B cell (primary cell): ENCODE data around the gene DLD. TPM values are rescaled to one million over a fixed set of nuclear protein-coding genes. Genes with fewer than 3 reads are reported as not detected.

Experiments
- ATAC-seq: fragments of 200-7000 bp; cut with Tn5 transposase; one replicate; pipeline ENCODE4 v1.10.0; 2021; ENCODE audit warnings: low read depth, mild to moderate bottlenecking, moderate number of reproducible peaks, moderate library complexity
- CTCF ChIA-PET: fragments of 350-600 bp; sonication (Branson Sonifier 250); formaldehyde crosslinking; loops from one replicate; lab custom pipeline; 2021; ENCODE audit warnings: antibody characterized with exemption, inconsistent platforms; lab: Charles Lee
- POLR2A ChIA-PET: fragments of 350-600 bp; sonication (Branson Sonifier 250); formaldehyde crosslinking; loops from one replicate; lab custom pipeline; 2021; ENCODE audit warnings: antibody characterized with exemption; lab: Charles Lee
- DNase-seq: peaks from one replicate; pipeline ENCODE4 v3.0.0; 2013
- H2AFZ ChIP-seq: 2 replicates; pipeline ENCODE4 v1.6.1; 2012; ENCODE audit warnings: mild to moderate bottlenecking, low read depth, low read length; ENCODE audit not compliant: insufficient read depth, poor library complexity, severe bottlenecking
- H3K27ac ChIP-seq, 2 donors: 1 replicate in 1 of 2; 2 replicates in 1 of 2; pipeline ENCODE4 v1.5.1; 2012 to 2013; ENCODE audit warnings: low read length in 2 of 2, mild to moderate bottlenecking in 2 of 2, moderate library complexity in 1 of 2
- H3K27me3 ChIP-seq, 4 experiments: fragments of 200-600 bp in 1 of 4; sonication (generic) in 1 of 4; replicated peaks in 1 of 4; 1 replicate in 2 of 4; 2 replicates in 2 of 4; pipeline versions ENCODE4 v1.6.1 to v1.7.0; 2013 to 2016; ENCODE audit warnings: low read length in 3 of 4, mild to moderate bottlenecking in 2 of 4, mixed read lengths in 1 of 4, moderate library complexity in 1 of 4; ENCODE audit not compliant: insufficient read depth in 4 of 4, control insufficient read depth in 3 of 4; ENCODE audit errors: control extremely low read depth in 1 of 4
- H3K36me3 ChIP-seq, 2 experiments: replicated peaks in 1 of 2; 1 replicate in 1 of 2; 2 replicates in 1 of 2; pipeline versions ENCODE4 v1.6.1 to v1.7.1; 2013; ENCODE audit warnings: low read length in 1 of 2; ENCODE audit not compliant: insufficient read depth in 2 of 2, control insufficient read depth in 1 of 2; ENCODE audit errors: control extremely low read depth in 1 of 2, extremely low read depth in 1 of 2
- H3K4me1 ChIP-seq, 2 donors: fragments of 200-600 bp in 1 of 2; sonication (generic) in 1 of 2; 1 replicate in 1 of 2; 2 replicates in 1 of 2; pipeline versions ENCODE4 v1.5.1 to v1.6.1; 2013 to 2017; ENCODE audit warnings: low read length in 2 of 2; ENCODE audit not compliant: control insufficient read depth in 2 of 2, insufficient read depth in 2 of 2
- H3K4me2 ChIP-seq: replicated peaks from 2 replicates; pipeline ENCODE3; 2012; ENCODE audit warnings: mild to moderate bottlenecking, low read depth, low read length; ENCODE audit not compliant: poor library complexity, severe bottlenecking
- H3K4me3 ChIP-seq, 5 experiments: fragments of 200-600 bp in 1 of 5; sonication (generic) in 1 of 5; 1 replicate in 3 of 5; 2 replicates in 2 of 5; pipeline versions ENCODE4 v1.5.1 to v1.7.0; 2011 to 2016; ENCODE audit warnings: low read length in 4 of 5, mild to moderate bottlenecking in 4 of 5, low read depth in 2 of 5, control low read depth in 1 of 5, moderate library complexity in 1 of 5; ENCODE audit not compliant: insufficient read depth in 1 of 5; ENCODE audit errors: control extremely low read depth in 1 of 5, extremely low read depth in 1 of 5
- H3K79me2 ChIP-seq: fragments of 200-600 bp; sonication (generic); one replicate; pipeline ENCODE4 v1.6.0; 2016; ENCODE audit warnings: low read length; ENCODE audit not compliant: control insufficient read depth, insufficient read depth
- H3K9ac ChIP-seq: fragments of 200-600 bp; sonication (generic); 2 replicates; pipeline ENCODE4 v1.6.1; 2017; ENCODE audit warnings: mild to moderate bottlenecking, low read length, moderate library complexity
- H3K9me3 ChIP-seq, 3 donors: one replicate each; pipeline versions ENCODE4 v1.6.1 to v1.7.1; 2013; ENCODE audit warnings: low read length in 2 of 3; ENCODE audit not compliant: control insufficient read depth in 2 of 3, insufficient read depth in 1 of 3; ENCODE audit errors: control extremely low read depth in 1 of 3
- H4K20me1 ChIP-seq: 2 replicates; pipeline ENCODE4 v1.6.0; 2012; ENCODE audit warnings: mild to moderate bottlenecking, low read length; ENCODE audit not compliant: insufficient read depth, control insufficient read depth, poor library complexity, severe bottlenecking
- H3K27ac Mint-ChIP-seq: one replicate; pipeline ENCODE4 v1.8.0; 2021; ENCODE audit warnings: mixed read lengths
- H3K27me3 Mint-ChIP-seq: one replicate; pipeline ENCODE4 v1.8.0; 2021; ENCODE audit warnings: mixed read lengths
- H3K4me1 Mint-ChIP-seq: one replicate; pipeline ENCODE4 v1.8.0; 2021; ENCODE audit warnings: mixed read lengths
- H3K4me3 Mint-ChIP-seq: one replicate; pipeline ENCODE4 v1.8.0; 2021; ENCODE audit warnings: mixed read lengths
- H3K9me3 Mint-ChIP-seq: one replicate; pipeline ENCODE4 v1.8.0; 2022; ENCODE audit warnings: mixed read lengths; ENCODE audit not compliant: insufficient read depth
- CTCF ChIP-seq: fragments of 200-600 bp; IDR thresholded peaks from one replicate; pipeline ENCODE4 v1.8.0; 2022; ENCODE audit warnings: antibody characterized with exemption, mild to moderate bottlenecking
- EZH2 ChIP-seq: IDR thresholded peaks from 2 replicates; pipeline ENCODE4 v1.6.1; 2012; ENCODE audit warnings: borderline replicate concordance, low read depth, mild to moderate bottlenecking, moderate library complexity, low read length; ENCODE audit not compliant: insufficient read depth, poor library complexity, severe bottlenecking
- WGBS: methylation state at CpG from one replicate; pipeline ENCODE4 v1.1.5; 2013; ENCODE audit warnings: missing lambda C conversion rate; ENCODE audit not compliant: insufficient coverage; 5-methylcytosine and 5-hydroxymethylcytosine counted together
- intact Hi-C: fragments of 100-400 bp; cut with micrococcal nuclease; formaldehyde crosslinking; loops from one replicate; pipeline ENCODE4 v1.10.0; 2022
- polyA plus RNA-seq: library from polyadenylated mRNA; depleted of rRNA; stranded (reverse); fragments of >200 nt; gene quantifications from 2 replicates; pipeline ENCODE4 v1.2.3, GENCODE V29; 2012
- total RNA-seq, 2 donors: library from RNA; stranded (reverse); fragments of 120-200 nt in 1 of 2; gene quantifications; 1 replicate in 1 of 2; 2 replicates in 1 of 2; pipeline versions ENCODE4 v1.2.3 to v1.2.4, GENCODE V29; 2013 to 2022

DLD gene
- total and polyA plus RNA-seq, 2 donors (not counting 1 experiment from before 2014, with no cell fraction given), result 26.7 to 47.9 TPM

- intact Hi-C loops, result no loop called here
- Histone ChIP-seq H3K4me3 (no peak overlapping the region), H3K4me1 (no peaks in the 10 kb centered on the region), H3K9ac (no peak overlapping the region), H3K9me3 (no peaks in the 10 kb centered on the region), H3K27me3 (peaks cover 0 to 5% (median 0%) of the 10 kb centered on the region in 4 experiments), H2AFZ (no peak overlapping the region), H3K36me3 (no peaks in the 10 kb centered on the region), H3K79me2 (no peaks in the 10 kb centered on the region), H3K4me2 (no peak overlapping the region), H3K27ac (no peak overlapping the region), H4K20me1 (no peaks in the 10 kb centered on the region)
- no peak for TF ChIP-seq EZH2
- no peak for TF ChIP-seq CTCF
- H3K4me1 Mint-ChIP-seq, result no peaks in the 10 kb centered on the region
- ChIA-PET POLR2A (no interaction called here), CTCF (no interaction called here)
- ATAC-seq (no peak), DNase-seq (no peak)
- H3K9me3 Mint-ChIP-seq, result no peaks in the 10 kb centered on the region
- H3K27me3 Mint-ChIP-seq, result peaks cover 14% of the 10 kb centered on the region
- no peak overlapping the region for H3K27ac Mint-ChIP-seq
- 87% methylated on average over 4 of the region's 6 CpGs for WGBS
- H3K4me3 Mint-ChIP-seq, result no peak overlapping the region
Observed at GRCh38 chr7:107969856-107970255, 78.9 kb downstream of the DLD start.

Other genes with a start within 250 kb of the DLD start
- 0.05 and 0.29 TPM in 2 replicates for gene SLC26A4, start 230.4 kb upstream of the DLD start, total RNA-seq
- 0.13 and 0.48 TPM in 2 replicates for gene SLC26A4, start 230.4 kb upstream of the DLD start, polyA plus RNA-seq
- gene CBLL1, start 147.0 kb upstream of the DLD start, total RNA-seq, result 49.9 and 57.2 TPM in 2 replicates
- 22.1 and 33.6 TPM in 2 replicates for gene CBLL1, start 147.0 kb upstream of the DLD start, polyA plus RNA-seq
- not detected in 2 replicates for gene SLC26A3, start 88.0 kb upstream of the DLD start, total RNA-seq
- gene SLC26A3, start 88.0 kb upstream of the DLD start, polyA plus RNA-seq, result not detected in 2 replicates
- not detected in 2 replicates for gene LAMB1, start 112.0 kb downstream of the DLD start, total RNA-seq
- not detected in 2 replicates for gene LAMB1, start 112.0 kb downstream of the DLD start, polyA plus RNA-seq
- gene LAMB4, start 239.2 kb downstream of the DLD start, total RNA-seq, result not detected in 2 replicates
- gene LAMB4, start 239.2 kb downstream of the DLD start, polyA plus RNA-seq, result not detected in 2 replicates